Keratinocyte (primary cell): ENCODE measurements around the gene GRAMD1A.

Source experiments
- EZH2 ChIP-seq: IDR thresholded peaks from one replicate; pipeline ENCODE4 v1.6.1; 2012; ENCODE audit warnings: inconsistent platforms, mild to moderate bottlenecking, low read length, moderate library complexity
- TF ChIP-seq, protein P1 (sequence below), 3 experiments: IDR thresholded peaks in 1 of 3; conservative IDR thresholded peaks in 1 of 3; optimal IDR thresholded peaks in 1 of 3; 2 replicates in 2 of 3; 3 replicates in 1 of 3; pipeline versions ENCODE3 to v1.5.1; 2011; ENCODE audit warnings: low read length in 3 of 3, mild to moderate bottlenecking in 3 of 3, moderate library complexity in 2 of 3, control low read depth in 1 of 3, inconsistent platforms in 1 of 3; ENCODE audit not compliant: insufficient read depth in 2 of 3; ENCODE audit errors: extremely low read depth in 1 of 3

DNA sequence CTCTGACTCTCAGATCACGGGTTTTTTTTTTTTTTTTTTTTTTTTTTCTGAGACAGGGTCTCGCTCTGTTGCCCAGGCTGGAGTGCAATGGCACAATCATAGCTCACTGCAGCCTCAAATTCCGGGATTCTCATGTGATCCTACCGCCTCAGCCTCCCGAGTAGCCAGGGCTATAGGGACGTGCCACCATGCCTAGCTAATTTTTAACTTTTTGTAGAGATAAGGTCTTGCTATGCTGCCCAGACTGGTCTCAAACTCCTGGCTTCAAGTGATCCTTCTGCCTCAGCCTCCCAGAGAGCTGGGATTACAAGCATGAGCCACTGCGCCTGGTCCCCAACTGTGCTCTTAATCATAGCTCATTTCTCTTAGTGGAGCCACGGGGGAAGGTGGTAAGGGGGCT lies 4.6 kb upstream of the GRAMD1A start:
- TF ChIP-seq EZH2, result no peak
- TF ChIP-seq, protein P1, sequence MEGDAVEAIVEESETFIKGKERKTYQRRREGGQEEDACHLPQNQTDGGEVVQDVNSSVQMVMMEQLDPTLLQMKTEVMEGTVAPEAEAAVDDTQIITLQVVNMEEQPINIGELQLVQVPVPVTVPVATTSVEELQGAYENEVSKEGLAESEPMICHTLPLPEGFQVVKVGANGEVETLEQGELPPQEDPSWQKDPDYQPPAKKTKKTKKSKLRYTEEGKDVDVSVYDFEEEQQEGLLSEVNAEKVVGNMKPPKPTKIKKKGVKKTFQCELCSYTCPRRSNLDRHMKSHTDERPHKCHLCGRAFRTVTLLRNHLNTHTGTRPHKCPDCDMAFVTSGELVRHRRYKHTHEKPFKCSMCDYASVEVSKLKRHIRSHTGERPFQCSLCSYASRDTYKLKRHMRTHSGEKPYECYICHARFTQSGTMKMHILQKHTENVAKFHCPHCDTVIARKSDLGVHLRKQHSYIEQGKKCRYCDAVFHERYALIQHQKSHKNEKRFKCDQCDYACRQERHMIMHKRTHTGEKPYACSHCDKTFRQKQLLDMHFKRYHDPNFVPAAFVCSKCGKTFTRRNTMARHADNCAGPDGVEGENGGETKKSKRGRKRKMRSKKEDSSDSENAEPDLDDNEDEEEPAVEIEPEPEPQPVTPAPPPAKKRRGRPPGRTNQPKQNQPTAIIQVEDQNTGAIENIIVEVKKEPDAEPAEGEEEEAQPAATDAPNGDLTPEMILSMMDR (optimal IDR thresholded peaks at IDR 0.05 in 1 of 3, IDR thresholded peaks at IDR 0.05 in 1 of 3, conservative IDR thresholded peaks at IDR 0.05 in 1 of 3; ENCODE audit: extremely low read depth in 1 of 3, insufficient read depth in 2 of 3, low read length in 3 of 3), result no peak
